Measurements from ENCODE around the gene PPHLN1.

The PPHLN1 gene

GRCh38 chr12:42285431-42285830, 40.5 kb upstream of the PPHLN1 start:
- Histone ChIP-seq H3K4me3 (ENCODE audit: low read depth, low read length) (no peak overlapping the region), H3K36me3 (ENCODE audit: control insufficient read depth, insufficient read depth, low read length) (no peaks in the 10 kb centered on the region), H3K4me1 (no peaks in the 10 kb centered on the region), H3K27ac (no peak overlapping the region), H3K9me3 (ENCODE audit: control insufficient read depth, low read length) (no peaks in the 10 kb centered on the region), H3K4me2 (ENCODE audit: low read length) (no peak overlapping the region), H3K79me2 (no peaks in the 10 kb centered on the region), H2AFZ (no peak overlapping the region), H3K27me3 (ENCODE audit: control insufficient read depth, insufficient read depth, low read length) (no peaks in the 10 kb centered on the region), H3K9ac (no peak overlapping the region)
- TF ChIP-seq CTCF (IDR thresholded peaks at IDR 0.05): no peak

GRCh38 chr12:42286741-42287140, 39.2 kb upstream of the PPHLN1 start:
- Histone ChIP-seq H2AFZ (no peak overlapping the region), H3K9me3 (ENCODE audit: control insufficient read depth, low read length) (no peaks in the 10 kb centered on the region), H3K27ac (no peak overlapping the region), H3K4me2 (ENCODE audit: low read length) (no peak overlapping the region), H3K9ac (no peak overlapping the region), H3K4me3 (ENCODE audit: low read depth, low read length) (no peak overlapping the region), H3K79me2 (no peaks in the 10 kb centered on the region), H3K4me1 (no peaks in the 10 kb centered on the region), H3K36me3 (ENCODE audit: control insufficient read depth, insufficient read depth, low read length) (no peaks in the 10 kb centered on the region), H3K27me3 (ENCODE audit: control insufficient read depth, insufficient read depth, low read length) (no peaks in the 10 kb centered on the region)
- no peak for TF ChIP-seq CTCF (IDR thresholded peaks at IDR 0.05)

- H3K9ac ChIP-seq: no peak overlapping the region
- no peak for TF ChIP-seq CTCF (IDR thresholded peaks at IDR 0.05)
- H3K4me1 ChIP-seq: no peaks in the 10 kb centered on the region
- H3K4me2 ChIP-seq (ENCODE audit: low read length): no peak overlapping the region
- no peaks in the 10 kb centered on the region for H3K36me3 ChIP-seq (ENCODE audit: control insufficient read depth, insufficient read depth, low read length)
- no peak overlapping the region for H3K27ac ChIP-seq
- H3K79me2 ChIP-seq: no peaks in the 10 kb centered on the region
- no peaks in the 10 kb centered on the region for H3K27me3 ChIP-seq (ENCODE audit: control insufficient read depth, insufficient read depth, low read length)
- H3K9me3 ChIP-seq (ENCODE audit: control insufficient read depth, low read length): no peaks in the 10 kb centered on the region
- no peak overlapping the region for H2AFZ ChIP-seq
- no peak overlapping the region for H3K4me3 ChIP-seq (ENCODE audit: low read depth, low read length)
Observed at GRCh38 chr12:42288544-42288943, 37.4 kb upstream of the PPHLN1 start.

- Histone ChIP-seq H3K9me3 (ENCODE audit: control insufficient read depth, low read length) (no peaks in the 10 kb centered on the region), H3K4me2 (ENCODE audit: low read length) (no peak overlapping the region), H2AFZ (no peak overlapping the region), H3K4me3 (ENCODE audit: low read depth, low read length) (no peak overlapping the region), H3K36me3 (ENCODE audit: control insufficient read depth, insufficient read depth, low read length) (no peaks in the 10 kb centered on the region), H3K9ac (no peak overlapping the region), H3K27me3 (ENCODE audit: control insufficient read depth, insufficient read depth, low read length) (no peaks in the 10 kb centered on the region), H3K79me2 (no peaks in the 10 kb centered on the region), H3K4me1 (no peaks in the 10 kb centered on the region), H3K27ac (no peak overlapping the region)
- TF ChIP-seq CTCF (IDR thresholded peaks at IDR 0.05): no peak
Observed at GRCh38 chr12:42291680-42292079, 34.3 kb upstream of the PPHLN1 start.

- H3K79me2 ChIP-seq: no peaks in the 10 kb centered on the region
- H3K9ac ChIP-seq: no peak overlapping the region
- H3K4me2 ChIP-seq (ENCODE audit: low read length): no peak overlapping the region
- no peaks in the 10 kb centered on the region for H3K4me1 ChIP-seq
- H2AFZ ChIP-seq: no peak overlapping the region
- no peaks in the 10 kb centered on the region for H3K27me3 ChIP-seq (ENCODE audit: control insufficient read depth, insufficient read depth, low read length)
- no peaks in the 10 kb centered on the region for H3K36me3 ChIP-seq (ENCODE audit: control insufficient read depth, insufficient read depth, low read length)
- no peak for TF ChIP-seq CTCF (IDR thresholded peaks at IDR 0.05)
- H3K9me3 ChIP-seq (ENCODE audit: control insufficient read depth, low read length): no peaks in the 10 kb centered on the region
- H3K4me3 ChIP-seq (ENCODE audit: low read depth, low read length): no peak overlapping the region
- H3K27ac ChIP-seq: no peak overlapping the region
Observed at GRCh38 chr12:42296503-42297109, 29.4 kb upstream of the PPHLN1 start.

Measured in parathyroid adenoma (tissue), 2 donors.